ENCODE data around the gene GCHFR. TPM values are rescaled to one million over a fixed set of nuclear protein-coding genes. Genes with fewer than 3 reads are reported as not detected.
A peak's percentile ranks its signal among the peaks of the same experiment; 100 is the strongest.

Gene GCHFR
- total RNA-seq, 1 donor from 2014 or later: 12.4 TPM

GRCh38 chr15:40785164-40785563, 21.3 kb downstream of the GCHFR start:
- Histone ChIP-seq H3K36me3 (ENCODE audit: control insufficient read depth, insufficient read depth, low read length) (no peaks in the 10 kb centered on the region), H3K27me3 (ENCODE audit: control insufficient read depth, insufficient read depth, low read length) (no peaks in the 10 kb centered on the region), H3K4me3 (ENCODE audit: low read depth, low read length) (no peak overlapping the region)
- FAIRE-seq (no peak), DNase-seq (ENCODE audit: low read depth) (no peak)
- peak; percentile 29 for TF ChIP-seq CTCF (IDR thresholded peaks at IDR 0.05; ENCODE audit: insufficient read depth, low read length, severe bottlenecking)

- H3K4me3 ChIP-seq (ENCODE audit: low read depth, low read length): no peak overlapping the region
- DNase-seq (ENCODE audit: low read depth) (peak; percentile 55), FAIRE-seq (no peak)
- TF ChIP-seq CTCF (IDR thresholded peaks at IDR 0.05; ENCODE audit: insufficient read depth, low read length, severe bottlenecking): no peak
- no peaks in the 10 kb centered on the region for H3K36me3 ChIP-seq (ENCODE audit: control insufficient read depth, insufficient read depth, low read length)
- no peaks in the 10 kb centered on the region for H3K27me3 ChIP-seq (ENCODE audit: control insufficient read depth, insufficient read depth, low read length)
Observed at GRCh38 chr15:40785814-40786213, 21.9 kb downstream of the GCHFR start.

- H3K4me3 ChIP-seq (ENCODE audit: low read depth, low read length): no peak overlapping the region
- DNase-seq (ENCODE audit: low read depth): peak; percentile 97
- FAIRE-seq: peak; percentile 23
Observed at GRCh38 chr15:40787344-40787841, 23.5 kb downstream of the GCHFR start.

GRCh38 chr15:40787991-40788390, 24.1 kb downstream of the GCHFR start:
- no peaks in the 10 kb centered on the region for H3K36me3 ChIP-seq (ENCODE audit: control insufficient read depth, insufficient read depth, low read length)
- no peak for TF ChIP-seq CTCF (IDR thresholded peaks at IDR 0.05; ENCODE audit: insufficient read depth, low read length, severe bottlenecking)
- FAIRE-seq: no peak
- DNase-seq (ENCODE audit: low read depth): no peak
- H3K4me3 ChIP-seq (ENCODE audit: low read depth, low read length): no peak overlapping the region
- no peaks in the 10 kb centered on the region for H3K27me3 ChIP-seq (ENCODE audit: control insufficient read depth, insufficient read depth, low read length)

More at GRCh38 chr15:40787344-40787841, 23.5 kb downstream of the GCHFR start:
- no peak for TF ChIP-seq CTCF (IDR thresholded peaks at IDR 0.05; ENCODE audit: insufficient read depth, low read length, severe bottlenecking)
- Histone ChIP-seq H3K36me3 (ENCODE audit: control insufficient read depth, insufficient read depth, low read length) (no peaks in the 10 kb centered on the region), H3K27me3 (ENCODE audit: control insufficient read depth, insufficient read depth, low read length) (no peaks in the 10 kb centered on the region)

GRCh38 chr15:40789119-40789518, 25.3 kb downstream of the GCHFR start:
- Histone ChIP-seq H3K27me3 (ENCODE audit: control insufficient read depth, insufficient read depth, low read length) (no peaks in the 10 kb centered on the region), H3K4me3 (ENCODE audit: low read depth, low read length) (no peak overlapping the region), H3K36me3 (ENCODE audit: control insufficient read depth, insufficient read depth, low read length) (no peaks in the 10 kb centered on the region)
- FAIRE-seq (no peak), DNase-seq (ENCODE audit: low read depth) (no peak)
- TF ChIP-seq CTCF (IDR thresholded peaks at IDR 0.05; ENCODE audit: insufficient read depth, low read length, severe bottlenecking): no peak

GRCh38 chr15:40789999-40790398, 26.1 kb downstream of the GCHFR start:
- FAIRE-seq (no peak), DNase-seq (ENCODE audit: low read depth) (no peak)

More at GRCh38 chr15:40789999-40790398, 26.1 kb downstream of the GCHFR start:
- Histone ChIP-seq H3K4me3 (ENCODE audit: low read depth, low read length) (no peak overlapping the region), H3K27me3 (ENCODE audit: control insufficient read depth, insufficient read depth, low read length) (no peaks in the 10 kb centered on the region), H3K36me3 (ENCODE audit: control insufficient read depth, insufficient read depth, low read length) (no peaks in the 10 kb centered on the region)
- TF ChIP-seq CTCF (IDR thresholded peaks at IDR 0.05; ENCODE audit: insufficient read depth, low read length, severe bottlenecking): no peak
